Amniotic stem cell (primary cell): Measurements from ENCODE around the gene ERCC6L2.

Experiments used
- DNase-seq: peaks from one replicate; lab custom pipeline; 2025; lab: John Stamatoyannopoulos, UW

Gene ERCC6L2

DNA sequence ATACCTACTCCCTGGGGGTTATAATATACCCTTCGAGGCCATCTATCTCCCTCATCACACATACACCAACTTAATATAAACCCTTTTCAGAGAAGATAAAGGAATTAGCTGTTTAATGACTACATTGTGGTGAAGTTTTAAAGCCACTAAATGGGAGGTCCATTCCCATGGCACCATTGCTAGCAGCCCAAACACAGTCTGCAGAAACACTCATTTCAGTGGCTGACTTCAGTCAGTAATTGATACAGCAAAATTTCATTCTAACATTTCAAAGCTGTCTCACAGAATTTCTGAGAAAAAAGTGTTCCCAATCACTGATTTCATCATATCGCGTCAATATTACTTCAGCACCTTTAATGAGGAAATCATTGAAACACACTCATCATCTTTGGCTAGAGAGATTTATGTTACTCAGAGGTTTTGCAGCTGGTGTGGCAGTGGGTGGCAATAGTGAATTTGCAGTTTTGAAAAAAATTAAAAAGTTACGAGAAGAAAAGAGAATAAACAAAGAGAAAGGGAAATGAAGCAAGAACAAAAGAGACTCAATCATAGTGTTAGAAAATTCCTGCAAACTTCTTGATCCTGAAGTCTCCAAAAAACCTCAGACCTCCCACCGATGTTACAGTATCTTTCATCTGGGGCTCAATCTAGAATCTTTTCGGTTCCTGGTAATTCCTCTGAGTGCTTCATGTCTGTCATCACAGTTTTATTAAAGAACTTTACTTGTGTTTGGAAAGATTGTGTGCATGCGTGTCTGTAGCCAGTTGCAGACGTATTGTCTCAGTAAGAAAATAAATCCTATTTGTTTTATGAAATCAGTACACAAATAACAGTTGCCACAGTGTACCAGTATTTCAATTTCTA lies 105.0 kb downstream of the ERCC6L2 start:
- no peak for DNase-seq

DNA sequence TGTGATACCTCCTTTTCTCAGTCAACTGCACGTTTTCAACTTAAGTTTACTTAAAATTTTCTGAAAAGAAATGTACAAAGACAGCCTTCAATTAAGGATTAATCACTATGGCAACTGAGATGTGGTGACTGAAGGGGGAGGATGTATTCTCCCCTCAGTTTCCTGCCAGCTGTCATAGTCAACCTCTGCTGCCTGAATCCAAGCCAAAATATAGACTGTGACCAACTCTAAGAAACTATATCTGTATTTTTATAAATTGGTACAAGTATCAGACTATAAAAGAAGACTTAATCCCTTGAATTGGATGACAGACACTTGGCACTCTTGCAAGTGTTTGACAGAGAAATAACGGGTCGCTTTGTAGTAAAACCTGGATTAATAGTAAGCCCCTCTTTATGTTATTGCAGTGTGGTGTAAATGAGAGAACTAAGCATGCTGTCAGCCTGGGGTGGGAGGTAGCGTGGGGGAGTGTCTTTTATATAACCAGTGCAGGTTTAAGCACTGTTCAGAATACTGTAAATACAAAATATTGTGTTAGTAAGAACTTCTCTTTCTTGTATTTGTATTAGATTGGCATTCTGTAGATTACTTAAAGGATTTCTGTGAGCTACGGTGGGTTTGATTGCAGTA lies 106.4 kb downstream of the ERCC6L2 start:
- DNase-seq = no peak

DNA sequence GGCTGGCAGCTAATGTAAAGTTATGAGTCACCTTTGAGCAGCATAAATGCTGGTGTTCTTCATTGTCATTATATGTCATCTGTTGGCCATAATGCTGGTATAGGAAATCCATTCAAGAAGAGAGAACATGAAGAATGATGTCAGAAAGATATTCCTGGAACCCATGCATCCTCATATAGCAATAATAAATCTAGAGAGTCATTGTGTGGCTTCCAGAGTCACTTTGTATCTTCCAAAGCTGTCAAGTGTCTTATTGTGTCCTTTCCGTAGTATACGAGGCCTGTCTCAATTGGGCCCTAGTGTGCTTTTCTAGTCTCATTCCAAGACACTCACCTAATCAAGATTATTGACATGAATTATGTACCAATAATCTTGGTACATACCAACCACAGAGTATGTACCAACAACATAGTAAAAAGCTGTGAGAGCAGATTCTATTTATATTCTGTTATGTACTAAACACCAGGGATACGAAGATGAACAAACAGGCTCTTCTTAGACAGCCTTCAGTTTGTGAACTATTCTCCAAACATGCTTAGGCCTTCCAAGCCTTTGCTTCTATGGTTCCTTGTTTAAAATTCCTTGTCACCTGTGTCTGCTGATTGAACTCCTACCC lies 110.1 kb downstream of the ERCC6L2 start:
- no peak for DNase-seq

DNA sequence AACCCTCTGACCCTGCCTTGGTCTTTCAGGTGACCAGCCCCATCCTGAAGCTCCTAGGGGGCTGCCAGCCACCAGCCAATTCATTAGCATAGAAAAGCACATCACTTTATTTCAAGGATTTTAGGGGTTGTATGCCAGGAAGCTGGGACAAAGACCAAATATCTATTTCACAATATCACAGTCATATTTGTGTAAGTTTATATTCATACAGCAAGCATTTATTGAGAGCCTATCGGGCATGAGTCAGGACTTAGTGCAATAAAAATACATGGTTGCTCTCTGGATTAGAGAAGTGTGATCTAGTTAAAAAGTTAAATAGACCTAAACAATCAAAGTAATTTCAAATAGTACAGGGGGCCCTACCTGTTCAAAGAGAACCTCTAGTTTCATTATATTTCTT lies 113.8 kb downstream of the ERCC6L2 start:
- no peak for DNase-seq

DNA sequence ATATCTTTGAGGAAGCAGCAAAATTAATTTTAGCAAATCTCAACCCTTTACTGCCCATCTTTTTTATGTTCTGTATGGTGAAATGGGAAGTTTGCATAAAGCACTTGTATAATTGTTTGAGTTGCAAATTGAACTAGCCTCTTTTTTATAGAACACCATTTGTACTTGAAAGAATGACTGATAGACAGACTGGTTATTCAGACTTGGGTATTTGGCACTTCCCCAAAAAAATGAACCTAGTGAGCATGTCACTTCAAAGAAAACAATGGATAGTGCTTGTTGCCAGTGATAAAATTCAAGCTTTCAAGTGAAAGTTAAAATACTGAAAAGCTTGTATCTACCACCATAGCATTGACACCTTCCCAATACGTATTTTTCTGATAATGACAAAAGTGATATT lies 115.8 kb downstream of the ERCC6L2 start:
- DNase-seq = no peak

DNA sequence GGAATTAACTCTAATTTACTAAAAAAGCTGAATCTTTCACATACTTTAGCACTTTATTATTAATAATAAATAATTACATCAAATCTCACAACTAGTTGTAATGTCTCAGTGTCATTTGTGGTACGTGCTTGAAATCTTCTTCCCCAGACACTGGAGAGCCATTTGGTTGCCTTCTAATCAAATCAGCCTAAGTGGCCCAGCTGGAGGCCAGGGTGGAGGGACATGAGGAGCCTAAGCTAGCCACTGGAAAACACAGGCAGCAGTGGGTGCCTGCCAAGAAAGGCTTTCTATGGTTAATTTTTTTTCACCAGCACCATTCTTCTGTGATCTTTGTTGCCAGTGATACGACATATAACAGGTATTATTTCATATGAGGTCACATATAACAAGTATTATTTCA lies 117.0 kb downstream of the ERCC6L2 start:
- no peak for DNase-seq

DNA sequence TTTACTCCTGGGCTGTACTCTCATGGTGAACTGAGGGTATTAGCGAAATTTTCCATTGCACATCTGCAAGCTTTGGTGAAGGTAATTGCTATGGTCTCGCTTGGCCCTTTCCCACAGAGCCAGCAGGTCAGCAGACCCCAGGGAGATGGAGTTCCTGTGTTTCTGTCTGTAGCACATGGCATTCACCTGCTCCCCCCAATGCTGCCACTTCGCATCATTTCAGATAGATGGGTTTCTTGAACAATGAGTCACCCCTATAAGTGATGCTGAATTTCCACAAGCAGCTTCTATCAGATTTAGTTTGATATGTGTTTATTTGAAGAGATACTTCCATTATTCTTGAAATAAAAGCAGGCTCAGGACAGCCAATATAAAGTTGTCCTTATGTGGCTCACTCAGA lies 117.8 kb downstream of the ERCC6L2 start:
- no peak for DNase-seq

DNA sequence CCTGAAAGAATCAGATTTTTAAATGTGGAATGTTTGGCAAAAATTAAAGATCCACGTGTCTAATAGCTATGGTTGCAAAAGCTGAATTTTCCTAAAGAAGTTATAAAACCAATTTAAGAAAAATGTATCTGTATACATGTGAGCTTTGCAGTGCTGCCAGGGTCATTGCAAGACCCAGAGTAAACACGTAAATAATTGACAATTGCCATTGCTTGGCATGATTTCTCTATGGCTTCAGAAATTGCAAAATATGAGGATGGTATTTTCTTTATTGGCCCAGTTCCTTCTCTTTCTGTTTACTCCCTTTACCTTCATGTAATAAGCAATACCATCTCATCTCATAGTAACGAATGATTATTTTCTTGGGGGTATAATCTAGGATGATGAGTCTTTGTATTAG lies 123.9 kb downstream of the ERCC6L2 start:
- no peak for DNase-seq

DNA sequence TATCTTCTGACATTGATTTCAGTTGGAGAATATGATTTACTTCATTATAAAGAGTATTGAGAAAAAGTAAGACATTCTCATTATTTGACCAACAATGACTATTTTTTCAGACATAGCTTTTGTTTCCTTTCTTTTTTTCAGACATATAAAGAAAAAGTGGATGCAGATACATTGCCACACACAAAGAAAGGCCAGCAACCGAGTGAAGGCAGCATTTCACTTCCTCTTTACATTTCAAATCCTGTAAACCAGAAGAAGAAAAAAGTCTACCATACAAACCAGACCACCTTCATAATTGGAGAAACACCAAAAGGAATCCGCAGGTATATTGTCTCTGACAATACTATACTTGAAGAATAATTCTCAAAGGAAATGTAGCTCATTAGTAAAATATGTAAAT lies 128.9 kb downstream of the ERCC6L2 start:
- no peak for DNase-seq

DNA sequence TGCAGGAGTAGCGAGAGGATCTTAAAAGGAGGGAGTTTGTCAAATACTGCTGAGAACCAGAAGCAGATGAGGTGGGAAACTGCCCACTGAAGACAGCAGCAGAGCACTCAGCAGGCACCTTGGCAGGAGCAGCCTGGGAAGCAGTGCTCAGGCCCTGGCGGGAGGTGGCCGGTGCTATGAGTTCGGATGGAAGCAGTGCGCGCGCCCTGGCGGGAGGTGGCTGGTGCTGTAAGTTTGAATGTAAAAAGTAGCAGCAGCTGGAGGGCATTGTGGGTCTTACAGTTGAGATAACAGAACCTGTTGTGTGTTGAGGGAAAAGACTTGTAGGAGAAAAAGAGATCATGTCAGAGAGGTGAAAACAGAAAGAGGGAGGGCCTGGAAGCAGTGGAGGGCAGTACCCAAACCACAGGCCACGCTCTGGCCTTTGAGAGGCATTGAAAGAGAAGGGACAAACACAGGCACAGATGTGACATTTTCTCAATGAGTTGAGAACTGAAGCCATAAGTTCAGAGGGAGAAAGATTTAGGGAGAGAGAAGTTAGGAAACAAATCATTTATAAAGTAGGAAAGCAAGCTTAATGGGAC lies 130.9 kb downstream of the ERCC6L2 start:
- DNase-seq = no peak

DNA sequence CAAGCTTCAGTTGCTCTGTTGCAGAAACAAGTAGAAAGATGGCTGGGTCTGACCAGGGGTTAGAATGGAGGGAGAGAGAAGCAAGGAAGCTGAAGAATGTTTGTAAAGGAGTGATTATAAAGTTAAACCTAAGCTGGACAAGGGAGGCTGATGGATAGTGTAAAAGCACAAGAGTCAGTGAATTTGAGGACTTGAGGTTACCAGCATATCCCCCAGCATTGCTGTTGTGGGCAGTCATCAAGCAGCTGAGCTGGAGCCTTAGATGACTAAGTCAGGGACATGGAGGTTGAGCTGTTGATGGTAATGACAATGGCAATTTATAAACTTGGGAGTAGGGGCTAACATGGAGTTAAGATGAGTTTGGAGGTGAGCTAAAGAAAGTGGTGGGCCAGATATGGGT lies 131.5 kb downstream of the ERCC6L2 start:
- DNase-seq = no peak

DNA sequence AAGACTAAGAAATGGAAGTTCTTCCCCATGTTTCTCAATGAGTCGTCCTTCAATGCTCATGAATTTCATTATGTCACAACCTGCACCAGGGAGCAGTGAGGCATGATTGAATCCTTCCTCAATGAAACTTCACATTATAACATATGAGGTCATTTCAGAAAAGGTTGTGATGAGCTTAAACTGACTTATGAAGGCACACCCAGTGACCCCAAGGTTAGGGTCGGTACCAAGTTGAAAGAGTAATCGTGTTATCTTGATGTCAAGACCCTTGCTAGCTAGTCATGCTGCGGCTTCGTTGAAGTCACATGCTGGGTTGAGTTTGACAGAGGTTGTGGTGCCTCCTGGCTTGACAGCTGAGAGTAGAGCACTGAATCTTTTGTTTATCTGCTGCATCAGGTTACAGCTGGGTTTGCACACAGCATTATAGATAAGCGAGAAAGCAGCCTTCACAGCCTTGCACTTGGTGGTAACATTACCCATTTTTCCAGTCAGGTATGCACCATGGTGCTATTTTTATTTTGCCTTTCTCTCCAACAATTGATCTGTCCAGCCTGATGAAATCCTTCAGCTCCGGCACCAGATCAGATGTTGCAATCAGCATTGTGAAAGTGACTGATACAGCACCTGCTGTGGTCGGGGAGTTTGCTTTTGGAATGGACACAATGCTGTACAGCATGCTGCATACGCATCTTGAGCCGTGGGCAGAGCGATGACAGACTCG lies 133.2 kb downstream of the ERCC6L2 start:
- DNase-seq = no peak

DNA sequence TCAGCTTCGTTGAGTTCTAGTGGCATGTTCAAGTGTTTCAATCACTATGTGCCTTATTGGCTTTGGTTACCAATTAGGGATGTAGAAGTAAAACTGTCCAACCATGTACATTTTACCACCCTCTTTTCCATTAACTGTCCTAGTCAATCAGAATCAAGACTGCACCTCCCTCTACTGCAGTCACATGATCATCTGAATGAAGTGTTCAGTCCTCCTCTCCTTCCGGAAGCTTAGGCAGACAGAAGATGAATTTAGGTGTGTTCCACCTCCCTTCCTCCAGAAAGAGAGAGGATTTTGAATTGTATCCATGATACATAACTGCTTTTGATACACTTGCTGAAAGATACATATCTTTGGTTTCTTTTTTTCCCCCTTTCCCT lies 133.7 kb downstream of the ERCC6L2 start:
- no peak for DNase-seq

DNA sequence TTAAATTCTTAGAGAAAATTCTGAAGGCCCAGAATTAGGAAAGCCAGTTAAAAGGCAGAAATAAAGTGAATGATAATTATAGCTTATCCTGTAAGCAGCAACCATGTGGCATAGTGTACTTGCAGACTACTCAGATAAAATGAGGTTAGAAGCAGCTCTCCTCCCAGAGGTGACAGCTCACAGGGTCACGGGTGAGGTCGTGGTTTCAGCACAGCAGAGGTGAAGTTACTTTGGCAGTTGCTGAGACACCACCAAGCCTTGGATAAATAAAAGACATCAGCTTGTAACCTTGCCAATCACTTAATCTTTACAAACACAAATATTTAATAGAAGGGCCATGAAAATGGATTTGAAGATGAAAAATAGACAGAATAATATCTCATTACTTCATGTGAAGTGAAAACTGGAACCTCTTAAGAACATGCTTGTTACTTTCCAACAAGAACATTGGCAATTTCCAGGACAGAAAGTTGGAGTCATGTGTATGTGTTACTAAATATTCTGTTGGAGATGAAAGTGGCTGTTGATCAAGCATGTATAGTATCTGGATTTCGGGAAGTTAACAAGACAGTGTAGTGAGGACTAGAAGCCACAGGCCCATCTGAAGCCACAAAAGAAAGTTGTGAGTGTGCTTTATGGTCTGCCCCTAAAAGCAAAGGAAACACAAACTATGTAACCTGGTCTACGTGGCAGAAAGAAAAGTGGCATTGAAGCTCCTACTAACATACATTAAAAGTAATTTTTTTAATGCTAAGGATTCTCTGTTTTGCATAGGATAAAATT lies 134.4 kb downstream of the ERCC6L2 start:
- no peak for DNase-seq

DNA sequence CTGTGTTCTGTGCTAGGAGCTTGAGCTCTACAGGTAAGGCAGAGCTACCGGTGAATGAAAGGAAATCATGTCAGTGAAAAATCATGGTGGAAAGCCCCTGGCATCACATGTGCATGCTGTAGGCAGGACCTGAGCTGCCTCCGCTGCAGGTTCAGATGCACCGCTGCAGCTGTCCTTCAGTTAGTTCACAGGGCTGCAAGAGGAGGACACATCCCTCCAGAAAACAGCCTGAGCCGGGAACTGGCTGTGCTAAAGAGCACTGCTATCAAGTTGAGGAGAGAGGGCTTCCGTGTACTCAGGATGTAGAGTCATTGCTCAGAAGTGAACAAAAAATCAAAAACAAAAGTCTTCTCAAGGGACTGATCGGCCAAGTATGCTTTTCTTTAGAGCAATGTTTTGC lies 138.6 kb downstream of the ERCC6L2 start:
- DNase-seq = no peak

DNA sequence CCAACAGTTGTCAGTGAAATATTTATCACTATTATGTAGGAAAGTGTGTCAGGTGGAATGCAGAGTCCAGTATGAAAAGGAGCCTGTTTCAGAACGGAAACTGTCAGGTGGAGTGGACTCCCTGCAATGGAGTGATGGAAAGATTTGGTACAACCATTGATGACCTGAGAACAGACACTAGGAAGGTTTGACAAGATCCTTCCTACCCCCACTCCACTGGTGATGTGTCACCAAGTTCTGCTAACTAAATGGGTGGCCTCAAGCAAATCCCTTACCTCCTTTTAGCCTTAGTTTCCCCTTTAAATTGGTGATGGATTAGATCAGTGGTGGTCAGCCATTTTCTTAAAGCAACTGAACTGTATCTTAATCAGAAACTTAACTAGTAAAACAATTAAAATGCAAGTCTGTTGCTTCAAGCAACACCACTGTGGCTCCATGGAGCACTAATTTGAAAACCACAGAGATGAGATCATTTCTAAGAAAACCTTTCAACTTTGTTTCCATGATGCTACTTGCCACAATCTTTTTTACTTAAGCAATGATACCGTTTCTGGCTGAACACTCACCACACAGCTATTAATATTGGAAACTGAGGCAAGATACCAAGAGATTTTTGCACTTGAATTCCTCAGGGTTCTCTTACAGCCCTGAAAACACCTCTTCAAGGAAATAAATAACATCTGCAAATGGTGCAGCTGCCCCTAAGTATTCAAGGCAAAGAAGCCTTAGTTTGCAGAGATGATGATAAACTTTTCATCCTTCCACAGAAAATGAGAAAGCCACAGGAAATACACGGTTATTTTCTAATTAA lies 140.6 kb downstream of the ERCC6L2 start:
- DNase-seq = no peak
